HCT116 (cell line): ENCODE results near the gene TROAP. TPM values are rescaled to one million over a fixed set of nuclear protein-coding genes. Genes with fewer than 3 reads are reported as not detected.

ENCODE experiments used
- ATAC-seq: fragments of 200-7000 bp; cut with Tn5 transposase; 2 replicates; pipeline ENCODE4 v1.9.1; 2020; ENCODE audit warnings: mild to moderate bottlenecking, moderate library complexity
- BruUV-seq: library from RNA; stranded (reverse); fragments of 400-500 nt; replicated peaks from 2 replicates; lab custom pipeline; 2021; lab: Mats Ljungman, UMichigan
- CTCF ChIA-PET: fragments of 300-600 bp; sonication (Branson Sonifier 250); formaldehyde crosslinking; loops from one replicate; lab custom pipeline; 2021; ENCODE audit warnings: antibody characterized with exemption; lab: Charles Lee
- POLR2A ChIA-PET: fragments of 300-600, 350-600 bp; sonication (Branson Sonifier 250); formaldehyde crosslinking; loops from one replicate; lab custom pipeline; 2021; ENCODE audit warnings: antibody characterized with exemption; lab: Charles Lee
- RAD21 ChIA-PET, 2 experiments: fragments of 300-600 bp; sonication (Branson Sonifier 250); formaldehyde crosslinking; loops; one replicate each; lab custom pipeline; 2023; ENCODE audit warnings: low total read pairs in 2 of 2; ENCODE audit not compliant: uncharacterized antibody in 2 of 2, unreplicated experiment in 2 of 2, low non-redundant PET in 1 of 2; lab: Charles Lee
- DNase-seq: peaks from one replicate; pipeline ENCODE4 v3.0.0-alpha.2; 2010; ENCODE audit warnings: low read depth, low spot score
- H2AFZ ChIP-seq: fragments of 200-600 bp; shearing (Covaris generic), sonication (generic); 2 replicates; pipeline ENCODE4 v1.6.1; 2017; ENCODE audit warnings: low read depth, mixed run types, mixed read lengths, antibody characterized with exemption, low read length; ENCODE audit not compliant: poor library complexity, severe bottlenecking
- H3K27ac ChIP-seq: 2 replicates; pipeline ENCODE4 v1.5.1; 2012; ENCODE audit warnings: low read depth, low read length
- H3K27me3 ChIP-seq: fragments of 200-600 bp; sonication (generic); 2 replicates; pipeline ENCODE4 v1.6.1; 2016; ENCODE audit warnings: mixed run types, low read length, mixed read lengths; ENCODE audit not compliant: insufficient read depth
- H3K36me3 ChIP-seq, 2 experiments: fragments of 200-500 bp in 1 of 2; fragments of 200-600 bp in 1 of 2; sonication (Bioruptor generic) in 1 of 2; sonication (generic) in 1 of 2; 2 replicates each; pipeline versions ENCODE4 v1.5.1 to v1.6.1; 2014 to 2016; ENCODE audit warnings: low read length in 2 of 2, inconsistent platforms in 1 of 2, mixed read lengths in 1 of 2, mixed run types in 1 of 2; ENCODE audit not compliant: insufficient read depth in 2 of 2, control insufficient read depth in 1 of 2
- H3K4me1 ChIP-seq, 2 experiments: fragments of 200-600 bp in 1 of 2; sonication (generic) in 1 of 2; 2 replicates each; pipeline versions ENCODE4 v1.5.1 to v1.6.1; 2012 to 2017; ENCODE audit warnings: low read length in 2 of 2, inconsistent platforms in 1 of 2, mild to moderate bottlenecking in 1 of 2, mixed read lengths in 1 of 2, mixed run types in 1 of 2, moderate library complexity in 1 of 2; ENCODE audit not compliant: insufficient read depth in 2 of 2, control insufficient read depth in 1 of 2
- H3K4me2 ChIP-seq: fragments of 200-600 bp; sonication (generic); 2 replicates; pipeline ENCODE4 v1.6.1; 2017; ENCODE audit warnings: mixed run types, low read length, mixed read lengths
- H3K4me3 ChIP-seq, 2 experiments: fragments of 200-600 bp in 1 of 2; sonication (generic) in 1 of 2; replicated peaks in 1 of 2; 2 replicates each; pipeline ENCODE4 v1.5.1; 2011 to 2016; ENCODE audit warnings: low read length in 2 of 2, control low read depth in 1 of 2, low read depth in 1 of 2, mild to moderate bottlenecking in 1 of 2, mixed read lengths in 1 of 2, mixed run types in 1 of 2
- H3K79me2 ChIP-seq: fragments of 200-600 bp; sonication (generic); 2 replicates; pipeline ENCODE4 v1.6.1; 2017; ENCODE audit warnings: mild to moderate bottlenecking, mixed run types, low read length, moderate library complexity, mixed read lengths; ENCODE audit not compliant: insufficient read depth
- H3K9ac ChIP-seq: fragments of 200-600 bp; sonication (generic); 2 replicates; pipeline ENCODE4 v1.6.1; 2016; ENCODE audit warnings: low read length, mixed read lengths
- H3K9me2 ChIP-seq: fragments of 200-600 bp; sonication (generic), shearing (Covaris generic); 2 replicates; pipeline ENCODE4 v1.6.1; 2017; ENCODE audit warnings: mixed run types, mild to moderate bottlenecking, moderate library complexity; ENCODE audit not compliant: insufficient read depth
- H3K9me3 ChIP-seq, 2 experiments: fragments of 200-500 bp in 1 of 2; fragments of 200-600 bp in 1 of 2; sonication (Bioruptor generic) in 1 of 2; sonication (generic) in 1 of 2; 2 replicates each; pipeline ENCODE4 v1.6.1; 2014 to 2017; ENCODE audit warnings: low read length in 2 of 2, mixed read lengths in 2 of 2, inconsistent platforms in 1 of 2, low read depth in 1 of 2, mild to moderate bottlenecking in 1 of 2, mixed run types in 1 of 2, moderate library complexity in 1 of 2; ENCODE audit not compliant: control insufficient read depth in 1 of 2, insufficient read depth in 1 of 2
- H4K20me1 ChIP-seq: fragments of 200-600 bp; sonication (generic), shearing (Covaris generic); 2 replicates; pipeline ENCODE4 v1.6.1; 2017; ENCODE audit warnings: mixed run types, mild to moderate bottlenecking, moderate library complexity; ENCODE audit not compliant: insufficient read depth
- REST ChIP-seq: IDR thresholded peaks from 2 replicates; pipeline ENCODE4 v1.6.1; 2012; ENCODE audit warnings: low read depth
- SIN3A ChIP-seq: IDR thresholded peaks from 2 replicates; pipeline ENCODE4 v1.6.1; 2012; ENCODE audit warnings: low read depth
- intact Hi-C: fragments of 100-400 bp; cut with micrococcal nuclease; formaldehyde crosslinking; loops from 2 replicates; pipeline ENCODE4 v1.10.0; 2022
- total RNA-seq: library from RNA; stranded (reverse); gene quantifications from one replicate; pipeline ENCODE4 v1.2.1, GENCODE V29; 2021; ENCODE audit not compliant: unreplicated experiment

The TROAP gene
- total RNA-seq, 1 experiment from 2014 or later: 99.1 TPM

- TF ChIP-seq REST: no peak
Observed at GRCh38 chr12:49288922-49289555, 34.0 kb upstream of the TROAP start (continued).

GRCh38 chr12:49292729-49293055 is 30.4 kb upstream of the TROAP start:
- no peak overlapping the region for H3K9ac ChIP-seq
- H4K20me1 ChIP-seq: no peaks in the 10 kb centered on the region
- POLR2A ChIA-PET: no interaction called here
- RAD21 ChIA-PET: no interaction called here
- H3K79me2 ChIP-seq: no peaks in the 10 kb centered on the region
- BruUV-seq: no TSS peak
- peaks cover 4 to 24% of the 10 kb centered on the region in 2 experiments; a peak in 3 of 4 replicates for H3K4me1 ChIP-seq
- H3K27me3 ChIP-seq: no peaks in the 10 kb centered on the region
- intact Hi-C loops: no loop called here
- H3K4me2 ChIP-seq: no peak overlapping the region
- no peaks in the 10 kb centered on the region for H3K9me2 ChIP-seq
- H3K36me3 ChIP-seq: no peaks in the 10 kb centered on the region
- DNase-seq: no peak
- no peak for ATAC-seq
- CTCF ChIA-PET: interaction anchor here (0.8 to 4.5 kb wide), 5 partner anchors 9 to 287 kb away, joined by 3 to 23 read pairs (median 3); no protein-coding TSS in a partner anchor
- H2AFZ ChIP-seq: no peak overlapping the region
- H3K4me3 ChIP-seq: no peak overlapping the region
- H3K9me3 ChIP-seq: no peaks in the 10 kb centered on the region
- no peak for TF ChIP-seq SIN3A
- H3K27ac ChIP-seq: no peak overlapping the region; the same call in 1 of the 2 replicates
